GM12878 (cell line): ENCODE measurements around the gene ST8SIA1.

Experiments used
- ATF7 ChIP-seq: fragments of 450-650 bp; IDR thresholded peaks from 2 replicates; pipeline ENCODE4 v1.6.1; 2016; ENCODE audit warnings: low read depth, mild to moderate bottlenecking
- CHD2 ChIP-seq: IDR thresholded peaks from 2 replicates; pipeline ENCODE4 v1.6.1; 2011; ENCODE audit warnings: low read depth, low read length, improper control_type of control experiment, borderline replicate concordance
- EZH2 ChIP-seq: IDR thresholded peaks from 2 replicates; pipeline ENCODE4 v1.6.1; 2012; ENCODE audit warnings: low read depth, mild to moderate bottlenecking, control low read depth, inconsistent platforms, low read length, borderline replicate concordance; ENCODE audit not compliant: control insufficient read depth
- KDM1A ChIP-seq: fragments of 200-600 bp; sonication (generic); IDR thresholded peaks from 2 replicates; pipeline ENCODE4 v1.6.1; 2016; ENCODE audit warnings: borderline replicate concordance
- NFXL1 ChIP-seq: fragments of 450-650 bp; IDR thresholded peaks from 2 replicates; pipeline ENCODE4 v1.6.1; 2017; ENCODE audit warnings: antibody characterized with exemption, mild to moderate bottlenecking, borderline replicate concordance
- POLR2A ChIP-seq: IDR thresholded peaks from 2 replicates; pipeline ENCODE4 v1.6.1; 2011; ENCODE audit warnings: low read depth, mild to moderate bottlenecking, low read length
- POLR2AphosphoS2 ChIP-seq: IDR thresholded peaks from 2 replicates; pipeline ENCODE4 v1.6.1; 2011; ENCODE audit warnings: low read depth, mild to moderate bottlenecking, low read length, improper control_type of control experiment, moderate library complexity
- POLR2AphosphoS5 ChIP-seq: IDR thresholded peaks from 2 replicates; pipeline ENCODE4 v1.6.1; 2011; ENCODE audit warnings: mild to moderate bottlenecking, low read length, inconsistent platforms
- SREBF1 ChIP-seq: IDR thresholded peaks from 2 replicates; pipeline ENCODE4 v1.6.1; 2012; ENCODE audit warnings: mild to moderate bottlenecking, low read length
- ZNF274 ChIP-seq: IDR thresholded peaks from one replicate; pipeline ENCODE4 v1.8.0; 2011; ENCODE audit not compliant: insufficient read length, insufficient read depth
- TF ChIP-seq, protein P1 (sequence below), 3 experiments: IDR thresholded peaks in 2 of 3; conservative IDR thresholded peaks in 1 of 3; 2 replicates each; pipeline ENCODE4 v1.5.1; 2011; ENCODE audit warnings: low read depth in 3 of 3, low read length in 3 of 3, mild to moderate bottlenecking in 3 of 3, control low read depth in 2 of 3, moderate library complexity in 2 of 3, inconsistent platforms in 1 of 3, mixed read lengths in 1 of 3; ENCODE audit not compliant: control insufficient read depth in 2 of 3, insufficient read depth in 1 of 3; ENCODE audit errors: extremely low read depth in 1 of 3

DNA sequence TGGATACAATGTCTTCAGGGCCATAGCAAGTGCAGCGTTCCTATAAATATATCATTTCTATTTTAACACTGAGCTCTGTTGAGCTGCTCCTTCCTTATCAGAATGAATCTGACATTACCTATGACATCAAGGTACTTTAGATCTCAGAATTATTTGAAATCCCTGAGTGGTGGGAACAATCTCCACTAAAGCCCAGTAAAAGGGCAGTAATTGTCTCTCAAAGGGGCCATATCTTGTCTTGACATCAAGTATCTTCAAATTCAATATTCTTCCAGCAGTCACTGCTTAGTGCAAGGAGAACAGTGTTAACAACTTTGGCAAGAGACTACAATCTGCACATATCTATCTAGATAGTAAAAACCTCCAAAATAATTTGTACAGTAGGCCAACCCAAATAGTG, 21.7 kb upstream of the ST8SIA1 start:
- TF ChIP-seq POLR2AphosphoS5 (no peak), KDM1A (no peak), EZH2 (no peak), POLR2A (no peak), POLR2AphosphoS2 (no peak), NFXL1 (no peak), SREBF1 (no peak), CHD2 (no peak), ATF7 (no peak), ZNF274 (no peak)
- TF ChIP-seq, protein P1, sequence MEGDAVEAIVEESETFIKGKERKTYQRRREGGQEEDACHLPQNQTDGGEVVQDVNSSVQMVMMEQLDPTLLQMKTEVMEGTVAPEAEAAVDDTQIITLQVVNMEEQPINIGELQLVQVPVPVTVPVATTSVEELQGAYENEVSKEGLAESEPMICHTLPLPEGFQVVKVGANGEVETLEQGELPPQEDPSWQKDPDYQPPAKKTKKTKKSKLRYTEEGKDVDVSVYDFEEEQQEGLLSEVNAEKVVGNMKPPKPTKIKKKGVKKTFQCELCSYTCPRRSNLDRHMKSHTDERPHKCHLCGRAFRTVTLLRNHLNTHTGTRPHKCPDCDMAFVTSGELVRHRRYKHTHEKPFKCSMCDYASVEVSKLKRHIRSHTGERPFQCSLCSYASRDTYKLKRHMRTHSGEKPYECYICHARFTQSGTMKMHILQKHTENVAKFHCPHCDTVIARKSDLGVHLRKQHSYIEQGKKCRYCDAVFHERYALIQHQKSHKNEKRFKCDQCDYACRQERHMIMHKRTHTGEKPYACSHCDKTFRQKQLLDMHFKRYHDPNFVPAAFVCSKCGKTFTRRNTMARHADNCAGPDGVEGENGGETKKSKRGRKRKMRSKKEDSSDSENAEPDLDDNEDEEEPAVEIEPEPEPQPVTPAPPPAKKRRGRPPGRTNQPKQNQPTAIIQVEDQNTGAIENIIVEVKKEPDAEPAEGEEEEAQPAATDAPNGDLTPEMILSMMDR (IDR thresholded peaks at IDR 0.05 in 2 of 3, conservative IDR thresholded peaks at IDR 0.05 in 1 of 3; ENCODE audit: control insufficient read depth in 2 of 3, extremely low read depth in 1 of 3, insufficient read depth in 1 of 3, low read depth in 3 of 3, low read length in 3 of 3), result no peak
